Pancreas (tissue), 10 donors: ENCODE measurements around the gene SCN9A. TPM values are rescaled to one million over a fixed set of nuclear protein-coding genes. Genes with fewer than 3 reads are reported as not detected.
"Not testable (repeated sequence)": the region's sequence is repeated elsewhere in the genome, so short reads cannot be mapped to it uniquely, and the experiment has no call there.

ENCODE experiments used
- ATAC-seq, 4 donors: fragments of 200-7000 bp; cut with Tn5 transposase; one replicate each; pipeline versions ENCODE4 v1.8.0 to v1.9.1; 2020; ENCODE audit warnings: mild to moderate bottlenecking in 4 of 4, moderate library complexity in 4 of 4
- DNase-seq, 6 donors: peaks; one replicate each; pipeline ENCODE4 v3.0.0-alpha.2; 2020
- FAIRE-seq: peaks from 2 replicates; lab custom pipeline; 2012; peaks lifted over from hg19 to GRCh38; lab: Jason Lieb, UNC
- H3K27ac ChIP-seq, 4 donors: fragments of 200-600 bp; sonication (generic); 1 replicate in 3 of 4; 2 replicates in 1 of 4; pipeline versions ENCODE4 v1.5.0 to v1.8.0; 2020
- H3K27me3 ChIP-seq, 4 donors: fragments of 200-600 bp; one replicate each; pipeline ENCODE4 v1.8.0; 2021
- H3K36me3 ChIP-seq, 3 donors: fragments of 200-600 bp; sonication (generic) in 1 of 3; one replicate each; pipeline versions ENCODE4 v1.5.0 to v1.8.0; 2020 to 2021
- H3K4me1 ChIP-seq, 3 donors: fragments of 200-600 bp; one replicate each; pipeline ENCODE4 v1.8.0; 2021
- H3K4me3 ChIP-seq, 4 donors: fragments of 200-600 bp; sonication (generic) in 2 of 4; one replicate each; pipeline versions ENCODE4 v1.5.0 to v1.8.0; 2020 to 2021
- H3K9me3 ChIP-seq, 4 donors: fragments of 200-600 bp; one replicate each; pipeline ENCODE4 v1.8.0; 2021
- WGBS, 2 donors: extraction: QIAGEN DNeasy Blood & Tissue Kit; methylation state at CpG; one replicate each; pipeline ENCODE4 v1.1.7; 2013; 5-methylcytosine and 5-hydroxymethylcytosine counted together
- intact Hi-C, 3 donors: fragments of 100-400 bp; cut with DNase I; formaldehyde crosslinking; loops; one replicate each; pipeline versions ENCODE4 v1.11.1 to v1.14.2; 2022
- polyA plus RNA-seq, 2 donors: library from polyadenylated mRNA; stranded (reverse); fragments of 200-250 nt; gene quantifications; one replicate each; pipeline ENCODE4 v1.2.3, GENCODE V29; 2013
- total RNA-seq, 6 donors: library from RNA; stranded (reverse); fragmentation: NEBNext Ultra II Directional in 4 of 6; extraction: Animal tissue kit (Norgen Biotek cat#: 25700) in 4 of 6; gene quantifications; one replicate each; pipeline versions ENCODE4 v1.2.1 to v1.2.4, GENCODE V29; 2021 to 2023
- TF ChIP-seq, protein P1 (sequence below), 4 donors: fragments of 200-600 bp; sonication (generic) in 3 of 4; IDR thresholded peaks; one replicate each; pipeline versions ENCODE4 v1.5.0 to v1.8.0; 2021; ENCODE audit warnings: antibody characterized with exemption in 4 of 4
- donor health status: healthy with polysubstance abuse.
- donor health status: DM: no; HTN: no; CAD: no; lungs with moderate emphysema.
- donor health status: DM: no; HTN: no; CAD: no.
- donor health status: control.
- donor health status: control.
- donor health status: Bipolar disorder and iron deficiency.
- donor health status: DM: yes; HTN: yes; CAD: no.
- donor health status: DM: no; HTN: no; CAD: no.
- donor health status: DM: no; HTN: no; CAD: no.
- donor health status: DM: yes; HTN: yes; CAD: no.

Gene SCN9A
- total and polyA plus RNA-seq, 8 donors = 1.6 to 20.5 (median 3.1) TPM

GRCh38 chr2:166361351-166362153 is 14.2 kb downstream of the SCN9A start:
- peak overlapping the region in 1 of 4 donors; percentile 2 for H3K27ac ChIP-seq
- intact Hi-C loops = no loop called here
- TF ChIP-seq, protein P1, sequence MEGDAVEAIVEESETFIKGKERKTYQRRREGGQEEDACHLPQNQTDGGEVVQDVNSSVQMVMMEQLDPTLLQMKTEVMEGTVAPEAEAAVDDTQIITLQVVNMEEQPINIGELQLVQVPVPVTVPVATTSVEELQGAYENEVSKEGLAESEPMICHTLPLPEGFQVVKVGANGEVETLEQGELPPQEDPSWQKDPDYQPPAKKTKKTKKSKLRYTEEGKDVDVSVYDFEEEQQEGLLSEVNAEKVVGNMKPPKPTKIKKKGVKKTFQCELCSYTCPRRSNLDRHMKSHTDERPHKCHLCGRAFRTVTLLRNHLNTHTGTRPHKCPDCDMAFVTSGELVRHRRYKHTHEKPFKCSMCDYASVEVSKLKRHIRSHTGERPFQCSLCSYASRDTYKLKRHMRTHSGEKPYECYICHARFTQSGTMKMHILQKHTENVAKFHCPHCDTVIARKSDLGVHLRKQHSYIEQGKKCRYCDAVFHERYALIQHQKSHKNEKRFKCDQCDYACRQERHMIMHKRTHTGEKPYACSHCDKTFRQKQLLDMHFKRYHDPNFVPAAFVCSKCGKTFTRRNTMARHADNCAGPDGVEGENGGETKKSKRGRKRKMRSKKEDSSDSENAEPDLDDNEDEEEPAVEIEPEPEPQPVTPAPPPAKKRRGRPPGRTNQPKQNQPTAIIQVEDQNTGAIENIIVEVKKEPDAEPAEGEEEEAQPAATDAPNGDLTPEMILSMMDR (IDR thresholded peaks at IDR 0.05) = peak in 3 of 4 donors; percentile 31 to 43 (median 36)
- DNase-seq = no peak
- H3K4me3 ChIP-seq = no peak overlapping the region
- peak; percentile 70 to 91 (median 86) for ATAC-seq
- H3K27me3 ChIP-seq = no peaks in the 10 kb centered on the region
- no peaks in the 10 kb centered on the region for H3K9me3 ChIP-seq
- peak; percentile 64 for FAIRE-seq
- no peaks in the 10 kb centered on the region for H3K36me3 ChIP-seq
- peaks cover 4 to 7% (median 7%) of the 10 kb centered on the region in 3 donors for H3K4me1 ChIP-seq
- 47 to 53% methylated on average over 3 of the region's 3 CpGs for WGBS, 2 donors

DNA sequence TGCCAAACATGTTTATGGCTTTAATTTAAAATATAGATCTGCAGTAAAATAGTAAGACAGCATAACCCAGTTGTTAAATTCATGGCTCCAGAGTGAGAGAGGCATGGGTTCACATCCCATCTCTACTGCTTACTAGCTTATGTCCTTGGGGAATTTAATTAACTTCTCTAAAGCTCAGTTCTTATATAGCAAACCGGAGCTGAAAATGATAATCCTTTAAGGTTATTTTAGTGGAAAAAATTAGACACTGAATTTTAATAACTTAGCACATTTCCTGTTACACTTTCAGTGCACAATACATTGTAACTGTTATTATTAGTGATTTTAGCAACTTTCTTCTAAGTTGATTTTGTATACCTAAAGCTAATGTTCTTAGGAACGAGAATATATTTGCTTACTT is 14.8 kb downstream of the SCN9A start:
- Histone ChIP-seq H3K4me1 (peaks cover 0 to 5% (median 3%) of the 10 kb centered on the region in 3 donors), H3K4me3 (no peak overlapping the region), H3K27ac (peak overlapping the region in 1 of 4 donors; percentile 2), H3K36me3 (no peaks in the 10 kb centered on the region), H3K9me3 (no peaks in the 10 kb centered on the region), H3K27me3 (no peaks in the 10 kb centered on the region)
- no peak for FAIRE-seq
- 25 to 40% methylated on average over 2 of the region's 2 CpGs for WGBS, 2 donors
- no peak for ATAC-seq
- intact Hi-C loops = no loop called here
- TF ChIP-seq, protein P1 (IDR thresholded peaks at IDR 0.05) = no peak
- no peak for DNase-seq

GRCh38 chr2:166360426-166360825 is 15.3 kb downstream of the SCN9A start:
- intact Hi-C loops = no loop called here
- no peaks in the 10 kb centered on the region for H3K27me3 ChIP-seq
- H3K9me3 ChIP-seq = no peaks in the 10 kb centered on the region
- ATAC-seq = no peak
- DNase-seq = no peak
- H3K4me3 ChIP-seq = no peak overlapping the region
- H3K27ac ChIP-seq = no peak overlapping the region
- FAIRE-seq = no peak
- TF ChIP-seq, protein P1 (IDR thresholded peaks at IDR 0.05) = no peak
- H3K4me1 ChIP-seq = peaks cover 0 to under 1% (median 0%) of the 10 kb centered on the region in 3 donors
- no peaks in the 10 kb centered on the region for H3K36me3 ChIP-seq

DNA sequence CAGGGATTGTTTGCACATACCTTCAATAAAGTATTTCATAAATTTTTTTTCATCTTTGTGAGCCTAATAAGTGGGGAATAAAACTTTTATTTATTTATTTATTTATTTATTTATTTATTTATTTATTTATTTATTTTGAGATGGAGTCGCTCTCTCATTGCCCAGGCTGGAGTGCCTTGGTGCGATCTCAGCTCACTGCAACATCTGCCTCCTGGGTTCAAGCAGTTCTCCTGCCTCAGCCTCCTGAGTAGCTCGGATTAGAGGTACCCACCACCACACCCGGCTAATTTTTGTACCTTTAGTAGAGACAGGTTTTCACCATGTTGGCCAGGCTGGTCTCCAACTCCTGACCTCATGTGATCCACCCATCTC is 17.8 kb downstream of the SCN9A start:
- 93 to 94% methylated on average over 4 of the region's 4 CpGs for WGBS, 2 donors
- H3K4me1 ChIP-seq, H3K36me3 ChIP-seq, H3K27ac ChIP-seq, H3K27me3 ChIP-seq, DNase-seq, ATAC-seq, FAIRE-seq, H3K9me3 ChIP-seq, H3K4me3 ChIP-seq, intact Hi-C loops: not testable (repeated sequence)

DNA sequence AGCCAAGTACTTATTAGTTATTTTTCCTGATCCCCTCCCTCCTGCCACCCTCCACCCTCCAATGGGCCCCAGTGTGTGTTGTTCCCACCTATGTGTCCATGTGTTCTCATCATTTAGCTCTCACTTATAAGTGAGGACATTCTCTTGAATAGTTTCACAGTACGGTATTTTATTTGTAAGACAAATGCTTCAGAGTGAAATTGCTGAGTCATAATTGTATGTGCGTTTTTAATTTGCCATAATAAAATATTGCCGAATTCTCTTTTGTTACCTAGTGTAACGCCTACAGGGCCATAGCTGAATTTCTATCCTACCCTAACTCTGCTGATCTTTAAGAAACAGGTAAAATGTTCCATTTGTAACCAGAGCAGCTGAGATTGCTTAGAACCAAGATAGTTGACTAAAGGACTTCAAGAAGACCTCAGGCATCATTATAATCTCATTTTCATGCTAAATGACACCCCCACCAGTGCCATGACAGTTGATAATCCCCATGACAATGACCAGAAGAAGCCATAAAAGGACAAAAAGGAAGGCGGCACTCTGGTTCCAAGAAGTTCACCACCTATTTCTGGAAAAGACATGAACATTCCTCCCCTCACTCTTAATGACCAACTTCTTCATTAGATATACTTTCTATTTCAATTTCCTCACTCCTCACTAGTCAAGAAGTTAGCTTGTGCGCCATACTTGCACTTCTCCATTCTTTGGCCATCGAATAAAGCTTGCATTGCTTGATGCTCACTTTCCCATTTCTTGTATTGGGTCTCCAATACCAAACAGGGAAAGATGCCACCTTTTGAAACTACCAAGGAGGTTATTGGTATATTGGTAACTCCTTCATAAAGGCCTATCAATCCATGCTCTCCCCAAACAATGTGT is 18.4 kb downstream of the SCN9A start:
- TF ChIP-seq, protein P1 (IDR thresholded peaks at IDR 0.05) = no peak
- H3K27me3 ChIP-seq = no peaks in the 10 kb centered on the region
- ATAC-seq (no peak), DNase-seq (no peak), FAIRE-seq (no peak)
- intact Hi-C loops = no loop called here
- H3K36me3 ChIP-seq = no peaks in the 10 kb centered on the region
- no peak overlapping the region for H3K4me3 ChIP-seq
- no peaks in the 10 kb centered on the region for H3K9me3 ChIP-seq
- H3K4me1 ChIP-seq = no peaks in the 10 kb centered on the region
- no peak overlapping the region for H3K27ac ChIP-seq
- 86 to 96% methylated on average over 7 of the region's 7 CpGs for WGBS, 2 donors
